Nephron (organoid): ENCODE results near the gene ARHGAP32.

Source experiments
- H3K27ac Mint-ChIP-seq, 3 experiments: 2 replicates each; pipeline ENCODE4 v1.8.0; 2020; ENCODE audit warnings: mixed read lengths in 3 of 3, mild to moderate bottlenecking in 2 of 3, moderate library complexity in 1 of 3
- H3K27me3 Mint-ChIP-seq: 2 replicates; pipeline ENCODE4 v1.8.0; 2021; ENCODE audit warnings: low read depth, mild to moderate bottlenecking, moderate library complexity, mixed read lengths
- H3K36me3 Mint-ChIP-seq: 2 replicates; pipeline ENCODE4 v1.8.0; 2020; ENCODE audit warnings: low read depth, mixed read lengths
- H3K4me1 Mint-ChIP-seq: 2 replicates; pipeline ENCODE4 v1.8.0; 2020; ENCODE audit warnings: mixed read lengths
- H3K4me3 Mint-ChIP-seq, 3 experiments: 2 replicates each; pipeline ENCODE4 v1.8.0; 2020; ENCODE audit warnings: mild to moderate bottlenecking in 3 of 3, mixed read lengths in 3 of 3, moderate library complexity in 2 of 3
- H3K9me3 Mint-ChIP-seq: 2 replicates; pipeline ENCODE4 v1.8.0; 2020; ENCODE audit warnings: mixed read lengths
- CTCF ChIP-seq, 3 experiments: fragments of 200-600 bp; sonication (generic); IDR thresholded peaks; one replicate each; pipeline ENCODE4 v1.5.0; 2021; ENCODE audit warnings: antibody characterized with exemption in 3 of 3; ENCODE audit not compliant: unreplicated experiment in 3 of 3

The ARHGAP32 gene

GRCh38 chr11:128927683-128928336, 264.3 kb downstream of the ARHGAP32 start:
- Mint-ChIP-seq H3K9me3 (no peaks in the 10 kb centered on the region), H3K36me3 (no peaks in the 10 kb centered on the region), H3K4me1 (peaks cover 74% of the 10 kb centered on the region), H3K27ac (no peak overlapping the region), H3K27me3 (peaks cover 17% of the 10 kb centered on the region), H3K4me3 (no peak overlapping the region)
- TF ChIP-seq CTCF (IDR thresholded peaks at IDR 0.05; ENCODE audit: unreplicated experiment in 3 of 3): no peak

GRCh38 chr11:128927108-128927461, 265.0 kb downstream of the ARHGAP32 start:
- H3K9me3 Mint-ChIP-seq: no peaks in the 10 kb centered on the region
- no peak overlapping the region for H3K4me3 Mint-ChIP-seq
- H3K4me1 Mint-ChIP-seq: peaks cover 71% of the 10 kb centered on the region
- no peak for TF ChIP-seq CTCF (IDR thresholded peaks at IDR 0.05; ENCODE audit: unreplicated experiment in 3 of 3)
- H3K27me3 Mint-ChIP-seq: peaks cover 17% of the 10 kb centered on the region
- H3K27ac Mint-ChIP-seq: no peak overlapping the region
- no peaks in the 10 kb centered on the region for H3K36me3 Mint-ChIP-seq

- Mint-ChIP-seq H3K4me1 (peaks cover 65% of the 10 kb centered on the region), H3K36me3 (no peaks in the 10 kb centered on the region), H3K27ac (no peak overlapping the region), H3K4me3 (no peak overlapping the region), H3K27me3 (peaks cover 13% of the 10 kb centered on the region), H3K9me3 (no peaks in the 10 kb centered on the region)
- no peak for TF ChIP-seq CTCF (IDR thresholded peaks at IDR 0.05; ENCODE audit: unreplicated experiment in 3 of 3)
These were observed 265.6 kb downstream of the ARHGAP32 start for GRCh38 chr11:128926437-128927107.

GRCh38 chr11:128926000-128926399, 266.1 kb downstream of the ARHGAP32 start:
- TF ChIP-seq CTCF (IDR thresholded peaks at IDR 0.05; ENCODE audit: unreplicated experiment in 3 of 3): no peak
- peaks cover 11% of the 10 kb centered on the region for H3K27me3 Mint-ChIP-seq
- H3K4me1 Mint-ChIP-seq: peaks cover 60% of the 10 kb centered on the region
- no peak overlapping the region for H3K4me3 Mint-ChIP-seq
- no peak overlapping the region for H3K27ac Mint-ChIP-seq
- no peaks in the 10 kb centered on the region for H3K9me3 Mint-ChIP-seq
- H3K36me3 Mint-ChIP-seq: no peaks in the 10 kb centered on the region

GRCh38 chr11:128925250-128925600, 266.9 kb downstream of the ARHGAP32 start:
- H3K27me3 Mint-ChIP-seq: peaks cover 11% of the 10 kb centered on the region
- no peak overlapping the region for H3K4me3 Mint-ChIP-seq
- no peaks in the 10 kb centered on the region for H3K9me3 Mint-ChIP-seq
- peaks cover 58% of the 10 kb centered on the region for H3K4me1 Mint-ChIP-seq
- TF ChIP-seq CTCF (IDR thresholded peaks at IDR 0.05; ENCODE audit: unreplicated experiment in 3 of 3): no peak
- H3K36me3 Mint-ChIP-seq: no peaks in the 10 kb centered on the region
- H3K27ac Mint-ChIP-seq: peak overlapping the region in 2 of 3 experiments; percentile 78 to 85
